SK-N-SH treated with all-trans-retinoic acid at 6 μM for 48 hours (cell line): ENCODE measurements around the gene RHOA.
"Not testable (repeated sequence)": the region's sequence is repeated elsewhere in the genome, so short reads cannot be mapped to it uniquely, and the experiment has no call there.

Source experiments
- ATAC-seq: fragments of 200-7000 bp; cut with Tn5 transposase; 3 replicates; pipeline ENCODE4 v1.9.1; 2020; ENCODE audit warnings: mild to moderate bottlenecking, moderate library complexity
- ARNTL ChIP-seq: fragments of 450-650 bp; formaldehyde crosslinking; IDR thresholded peaks from 2 replicates; pipeline ENCODE4 v1.5.0; 2020; ENCODE audit warnings: low read depth, mild to moderate bottlenecking, moderate library complexity, borderline replicate concordance
- BACH2 ChIP-seq: fragments of 250-450 bp; sonication (Bioruptor Pico); IDR thresholded peaks from 2 replicates; pipeline ENCODE4 v1.9.0; 2021; ENCODE audit warnings: mild to moderate bottlenecking, borderline replicate concordance
- CSDC2 ChIP-seq: fragments of 250-450 bp; sonication (Bioruptor Pico); IDR thresholded peaks from 2 replicates; pipeline ENCODE4 v1.5.0; 2020; ENCODE audit warnings: mild to moderate bottlenecking, moderate library complexity
- ESRRG ChIP-seq: fragments of 250-450 bp; sonication (Bioruptor Pico); IDR thresholded peaks from 2 replicates; pipeline ENCODE4 v1.6.1; 2021; ENCODE audit warnings: mild to moderate bottlenecking
- GLIS3 ChIP-seq: fragments of 250-450 bp; sonication (Bioruptor Pico); IDR thresholded peaks from 2 replicates; pipeline ENCODE4 v1.5.0; 2020; ENCODE audit warnings: mild to moderate bottlenecking, moderate library complexity
- ISL1 ChIP-seq: fragments of 250-450 bp; sonication (Bioruptor Pico); IDR thresholded peaks from 2 replicates; pipeline ENCODE4 v2.1.2; 2022; ENCODE audit warnings: mild to moderate bottlenecking, moderate library complexity
- OSR1 ChIP-seq: fragments of 250-450 bp; sonication (Bioruptor Pico); IDR thresholded peaks from 2 replicates; pipeline ENCODE4 v1.8.0; 2022; ENCODE audit warnings: moderate library complexity, mild to moderate bottlenecking, inconsistent platforms
- PATZ1 ChIP-seq: fragments of 250-450 bp; sonication (Bioruptor Pico); IDR thresholded peaks from 2 replicates; pipeline ENCODE4 v1.8.0; 2020; ENCODE audit warnings: mild to moderate bottlenecking, moderate library complexity, borderline replicate concordance
- POU6F1 ChIP-seq: fragments of 250-450 bp; sonication (Bioruptor Pico); IDR thresholded peaks from 2 replicates; pipeline ENCODE4 v1.8.0; 2021; ENCODE audit warnings: low read depth, mild to moderate bottlenecking, moderate library complexity, borderline replicate concordance
- RARB ChIP-seq: fragments of 250-450 bp; sonication (Bioruptor Pico); IDR thresholded peaks from 2 replicates; pipeline ENCODE4 v1.8.0; 2021; ENCODE audit warnings: mild to moderate bottlenecking, moderate library complexity
- SNAI2 ChIP-seq: fragments of 250-450 bp; sonication (Bioruptor Pico); IDR thresholded peaks from 2 replicates; pipeline ENCODE4 v1.5.0; 2020; ENCODE audit warnings: mild to moderate bottlenecking, moderate library complexity
- TCF4 ChIP-seq: fragments of 250-450 bp; sonication (Bioruptor Pico); IDR thresholded peaks from 2 replicates; pipeline ENCODE4 v1.8.0; 2021; ENCODE audit warnings: mild to moderate bottlenecking, moderate library complexity, borderline replicate concordance
- TOX ChIP-seq: fragments of 250-450 bp; sonication (Bioruptor Pico); IDR thresholded peaks from 2 replicates; pipeline ENCODE4 v1.8.0; 2021; ENCODE audit warnings: mild to moderate bottlenecking, moderate library complexity, borderline replicate concordance
- ZC3H10 ChIP-seq: fragments of 250-450 bp; sonication (Bioruptor Pico); IDR thresholded peaks from 2 replicates; pipeline ENCODE4 v1.5.1; 2021; ENCODE audit warnings: mild to moderate bottlenecking, moderate library complexity
- ZFP3 ChIP-seq: fragments of 250-450 bp; sonication (Bioruptor Pico); IDR thresholded peaks from 2 replicates; pipeline ENCODE4 v1.5.0; 2020; ENCODE audit warnings: mild to moderate bottlenecking, moderate library complexity
- ZFP30 ChIP-seq: fragments of 450-650 bp; formaldehyde crosslinking; IDR thresholded peaks from 2 replicates; pipeline ENCODE4 v1.5.0; 2022; ENCODE audit warnings: mild to moderate bottlenecking, moderate library complexity
- ZNF565 ChIP-seq: fragments of 450-650 bp; formaldehyde crosslinking; conservative IDR thresholded peaks from 2 replicates; pipeline ENCODE4 v1.5.0; 2020; ENCODE audit warnings: low read depth, mild to moderate bottlenecking, moderate library complexity
- ZNF70 ChIP-seq: fragments of 450-650 bp; formaldehyde crosslinking; IDR thresholded peaks from 2 replicates; pipeline ENCODE4 v1.5.0; 2020; ENCODE audit warnings: mild to moderate bottlenecking, moderate library complexity
- ZNF8 ChIP-seq: fragments of 450-650 bp; formaldehyde crosslinking; IDR thresholded peaks from 2 replicates; pipeline ENCODE4 v1.5.0; 2020; ENCODE audit warnings: mild to moderate bottlenecking, moderate library complexity
- TF ChIP-seq, protein P1 (sequence below): fragments of 250-450 bp; sonication (Bioruptor Pico); IDR thresholded peaks from 2 replicates; pipeline ENCODE4 v1.5.0; 2020; ENCODE audit warnings: mild to moderate bottlenecking, moderate library complexity
- TF ChIP-seq, protein P2 (sequence below): fragments of 250-450 bp; sonication (Bioruptor Pico); IDR thresholded peaks from 2 replicates; pipeline ENCODE4 v1.5.1; 2021; ENCODE audit warnings: mild to moderate bottlenecking, moderate library complexity

Gene RHOA

GRCh38 chr3:49399461-49399860, 12.3 kb downstream of the RHOA start:
- no peak; the same call in 2 of the 3 replicates for ATAC-seq

GRCh38 chr3:49397470-49397869, 14.3 kb downstream of the RHOA start:
- peak; percentile 81 for ATAC-seq
- TF ChIP-seq POU6F1 (CRISPR knock-in tag), result no peak
- TF ChIP-seq ZNF8 (CRISPR knock-in tag), result no peak
- no peak for TF ChIP-seq RARB
- TF ChIP-seq BACH2 (CRISPR knock-in tag), result no peak
- no peak for TF ChIP-seq ZNF565 (CRISPR knock-in tag)
- no peak for TF ChIP-seq ZNF70 (CRISPR knock-in tag)
- TF ChIP-seq ZFP30 (CRISPR knock-in tag), result no peak
- TF ChIP-seq TCF4 (CRISPR knock-in tag), result no peak
- TF ChIP-seq, protein P1, sequence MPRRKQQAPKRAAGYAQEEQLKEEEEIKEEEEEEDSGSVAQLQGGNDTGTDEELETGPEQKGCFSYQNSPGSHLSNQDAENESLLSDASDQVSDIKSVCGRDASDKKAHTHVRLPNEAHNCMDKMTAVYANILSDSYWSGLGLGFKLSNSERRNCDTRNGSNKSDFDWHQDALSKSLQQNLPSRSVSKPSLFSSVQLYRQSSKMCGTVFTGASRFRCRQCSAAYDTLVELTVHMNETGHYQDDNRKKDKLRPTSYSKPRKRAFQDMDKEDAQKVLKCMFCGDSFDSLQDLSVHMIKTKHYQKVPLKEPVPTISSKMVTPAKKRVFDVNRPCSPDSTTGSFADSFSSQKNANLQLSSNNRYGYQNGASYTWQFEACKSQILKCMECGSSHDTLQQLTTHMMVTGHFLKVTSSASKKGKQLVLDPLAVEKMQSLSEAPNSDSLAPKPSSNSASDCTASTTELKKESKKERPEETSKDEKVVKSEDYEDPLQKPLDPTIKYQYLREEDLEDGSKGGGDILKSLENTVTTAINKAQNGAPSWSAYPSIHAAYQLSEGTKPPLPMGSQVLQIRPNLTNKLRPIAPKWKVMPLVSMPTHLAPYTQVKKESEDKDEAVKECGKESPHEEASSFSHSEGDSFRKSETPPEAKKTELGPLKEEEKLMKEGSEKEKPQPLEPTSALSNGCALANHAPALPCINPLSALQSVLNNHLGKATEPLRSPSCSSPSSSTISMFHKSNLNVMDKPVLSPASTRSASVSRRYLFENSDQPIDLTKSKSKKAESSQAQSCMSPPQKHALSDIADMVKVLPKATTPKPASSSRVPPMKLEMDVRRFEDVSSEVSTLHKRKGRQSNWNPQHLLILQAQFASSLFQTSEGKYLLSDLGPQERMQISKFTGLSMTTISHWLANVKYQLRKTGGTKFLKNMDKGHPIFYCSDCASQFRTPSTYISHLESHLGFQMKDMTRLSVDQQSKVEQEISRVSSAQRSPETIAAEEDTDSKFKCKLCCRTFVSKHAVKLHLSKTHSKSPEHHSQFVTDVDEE (CRISPR knock-in tag), result no peak
- TF ChIP-seq ZC3H10 (CRISPR knock-in tag), result no peak
- TF ChIP-seq ARNTL (CRISPR knock-in tag), result no peak
- no peak for TF ChIP-seq SNAI2 (CRISPR knock-in tag)
- no peak for TF ChIP-seq ISL1 (CRISPR knock-in tag)
- TF ChIP-seq GLIS3 (CRISPR knock-in tag), result no peak
- no peak for TF ChIP-seq CSDC2 (CRISPR knock-in tag)

More at GRCh38 chr3:49399461-49399860, 12.3 kb downstream of the RHOA start:
- peak; percentile 90 for TF ChIP-seq ZFP3 (CRISPR knock-in tag)
- TF ChIP-seq, protein P2, sequence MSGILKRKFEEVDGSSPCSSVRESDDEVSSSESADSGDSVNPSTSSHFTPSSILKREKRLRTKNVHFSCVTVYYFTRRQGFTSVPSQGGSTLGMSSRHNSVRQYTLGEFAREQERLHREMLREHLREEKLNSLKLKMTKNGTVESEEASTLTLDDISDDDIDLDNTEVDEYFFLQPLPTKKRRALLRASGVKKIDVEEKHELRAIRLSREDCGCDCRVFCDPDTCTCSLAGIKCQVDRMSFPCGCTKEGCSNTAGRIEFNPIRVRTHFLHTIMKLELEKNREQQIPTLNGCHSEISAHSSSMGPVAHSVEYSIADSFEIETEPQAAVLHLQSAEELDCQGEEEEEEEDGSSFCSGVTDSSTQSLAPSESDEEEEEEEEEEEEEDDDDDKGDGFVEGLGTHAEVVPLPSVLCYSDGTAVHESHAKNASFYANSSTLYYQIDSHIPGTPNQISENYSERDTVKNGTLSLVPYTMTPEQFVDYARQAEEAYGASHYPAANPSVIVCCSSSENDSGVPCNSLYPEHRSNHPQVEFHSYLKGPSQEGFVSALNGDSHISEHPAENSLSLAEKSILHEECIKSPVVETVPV (CRISPR knock-in tag), result no peak
- TF ChIP-seq, all 23 proteins: peak for 1

GRCh38 chr3:49391310-49391709, 20.5 kb downstream of the RHOA start:
- not testable (repeated sequence) for ATAC-seq

DNA sequence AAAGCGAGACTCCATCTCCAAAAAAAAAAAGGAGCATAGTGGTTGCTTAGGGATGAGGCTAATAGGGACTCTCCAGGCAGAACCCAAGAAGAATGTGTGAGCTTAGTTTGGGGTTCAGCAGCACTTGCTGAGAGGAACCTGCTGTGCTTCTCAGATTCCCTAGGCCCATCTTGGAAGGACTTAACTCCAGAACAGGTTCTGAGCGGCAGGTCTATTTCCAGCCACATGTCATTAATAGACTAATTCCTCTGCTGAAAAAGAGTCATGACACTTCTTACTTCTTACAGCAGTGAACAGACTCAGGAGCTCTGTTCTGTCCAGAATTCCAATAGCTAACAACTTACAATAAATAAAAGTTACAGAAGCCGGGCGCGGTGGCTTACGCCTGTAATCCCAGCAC, 22.5 kb downstream of the RHOA start:
- ATAC-seq, result no peak
- TF ChIP-seq, protein P1 (CRISPR knock-in tag), result no peak
- TF ChIP-seq BACH2 (CRISPR knock-in tag) (no peak), ZNF8 (CRISPR knock-in tag) (no peak), TOX (CRISPR knock-in tag) (no peak), CSDC2 (CRISPR knock-in tag) (no peak)

- no peak for ATAC-seq
- TF ChIP-seq ZC3H10 (CRISPR knock-in tag), result no peak
- no peak for TF ChIP-seq GLIS3 (CRISPR knock-in tag)
- TF ChIP-seq ESRRG (CRISPR knock-in tag), result no peak
- no peak for TF ChIP-seq OSR1 (CRISPR knock-in tag)
- TF ChIP-seq, protein P2 (CRISPR knock-in tag), result no peak
- TF ChIP-seq BACH2 (CRISPR knock-in tag), result no peak
- TF ChIP-seq ZNF8 (CRISPR knock-in tag), result no peak
- no peak for TF ChIP-seq ZFP3 (CRISPR knock-in tag)
- TF ChIP-seq PATZ1 (CRISPR knock-in tag), result no peak
- no peak for TF ChIP-seq ZFP30 (CRISPR knock-in tag)
- no peak for TF ChIP-seq CSDC2 (CRISPR knock-in tag)
These were observed 23.4 kb downstream of the RHOA start for GRCh38 chr3:49388289-49388820.
